Epidermal melanocyte (primary cell): ENCODE data around the gene ASB2.

Experiments
- DNase-seq: peaks from one replicate; pipeline ENCODE4 v3.0.0; 2011; ENCODE audit warnings: low spot score; ENCODE audit not compliant: insufficient read length

ASB2 gene

GRCh38 chr14:93930296-93930988 is 45.9 kb downstream of the ASB2 start:
- DNase-seq = no peak

GRCh38 chr14:93929657-93930056 is 46.7 kb downstream of the ASB2 start:
- no peak for DNase-seq

GRCh38 chr14:93929048-93929535 is 47.3 kb downstream of the ASB2 start:
- no peak for DNase-seq

GRCh38 chr14:93928184-93929047 is 48.0 kb downstream of the ASB2 start:
- no peak for DNase-seq

GRCh38 chr14:93927800-93928145 is 48.6 kb downstream of the ASB2 start:
- DNase-seq = no peak

GRCh38 chr14:93926873-93927799 is 49.2 kb downstream of the ASB2 start, which contains the start of gene FAM181A:
Gene FAM181A, plus strand, starts transcription at chr14:93927344. Its CDS starts 942 bp downstream, at chr14:93928286.
- no peak for DNase-seq

- no peak for DNase-seq
These were observed 50.0 kb downstream of the ASB2 start for GRCh38 chr14:93926245-93926872.

- no peak for DNase-seq
These were observed 50.9 kb downstream of the ASB2 start for GRCh38 chr14:93925374-93925895.

GRCh38 chr14:93924592-93925355 is 51.6 kb downstream of the ASB2 start:
- DNase-seq = no peak

- no peak for DNase-seq
These were observed 52.7 kb downstream of the ASB2 start for GRCh38 chr14:93923626-93924025.

- no peak for DNase-seq
These were observed 55.2 kb downstream of the ASB2 start for GRCh38 chr14:93921001-93921806.

- no peak for DNase-seq
These were observed 59.2 kb downstream of the ASB2 start for GRCh38 chr14:93917141-93917540.

- DNase-seq = no peak
These were observed 59.9 kb downstream of the ASB2 start for GRCh38 chr14:93916498-93916897.

GRCh38 chr14:93915800-93916199 is 60.6 kb downstream of the ASB2 start:
- DNase-seq = no peak

GRCh38 chr14:93915070-93915705 is 61.2 kb downstream of the ASB2 start:
- no peak for DNase-seq

GRCh38 chr14:93914278-93914677 is 62.1 kb downstream of the ASB2 start:
- no peak for DNase-seq

GRCh38 chr14:93912782-93913181 is 63.6 kb downstream of the ASB2 start:
- no peak for DNase-seq

- no peak for DNase-seq
These were observed 64.3 kb downstream of the ASB2 start for GRCh38 chr14:93911975-93912615.
